GM12892 (cell line): ENCODE data around the gene CSTF1.

Experiments
- POLR2A ChIP-seq: IDR thresholded peaks from 2 replicates; pipeline ENCODE4 v1.6.1; 2011; ENCODE audit warnings: low read depth, low read length, control low read depth
- POLR2AphosphoS5 ChIP-seq: IDR thresholded peaks from 2 replicates; pipeline ENCODE4 v1.6.1; 2011; ENCODE audit warnings: low read depth, low read length, control low read depth
- TAF1 ChIP-seq: IDR thresholded peaks from 2 replicates; pipeline ENCODE4 v1.6.1; 2011; ENCODE audit warnings: low read depth, mild to moderate bottlenecking, control low read depth, low read length, borderline replicate concordance

GRCh38 chr20:56423211-56423610 is 30.8 kb downstream of the CSTF1 start:
- no peak for TF ChIP-seq TAF1
- TF ChIP-seq POLR2AphosphoS5: no peak
- TF ChIP-seq POLR2A: no peak
